ENCODE data around the gene PDZD4. TPM values are rescaled to one million over a fixed set of nuclear protein-coding genes. Genes with fewer than 3 reads are reported as not detected.

PDZD4 gene
- total RNA-seq, 1 donor = under 0.01 TPM

GRCh38 chrX:153866302-153867019, 36.1 kb upstream of the PDZD4 start:
- H3K4me1 ChIP-seq (ENCODE audit: insufficient read depth, low read length) = no peaks in the 10 kb centered on the region
- no peaks in the 10 kb centered on the region for H3K9me3 ChIP-seq (ENCODE audit: low read depth, low read length)
- H3K36me3 ChIP-seq (ENCODE audit: insufficient read depth, low read length) = no peaks in the 10 kb centered on the region
- TF ChIP-seq CTCF (IDR thresholded peaks at IDR 0.05; ENCODE audit: extremely low read depth, low read depth, low read length) = no peak
- no peak overlapping the region for H3K4me3 ChIP-seq (ENCODE audit: insufficient read depth, low read length)
- no peaks in the 10 kb centered on the region for H4K20me1 ChIP-seq (ENCODE audit: insufficient read depth, low read length)
- H3K27ac ChIP-seq (ENCODE audit: low read depth, low read length) = no peak overlapping the region
- peak; percentile 81 for DNase-seq (ENCODE audit: insufficient read length, low spot score, missing footprints)
- H3K4me2 ChIP-seq (ENCODE audit: insufficient read depth, low read length) = no peak overlapping the region
- H2AFZ ChIP-seq (ENCODE audit: low read length) = no peak overlapping the region
- H3K27me3 ChIP-seq (ENCODE audit: insufficient read depth, low read length) = peaks cover 6% of the 10 kb centered on the region
- H3K79me2 ChIP-seq (ENCODE audit: insufficient read depth, low read length) = no peaks in the 10 kb centered on the region

- Histone ChIP-seq H3K4me3 (ENCODE audit: insufficient read depth, low read length) (no peak overlapping the region), H3K9me3 (ENCODE audit: low read depth, low read length) (no peaks in the 10 kb centered on the region), H4K20me1 (ENCODE audit: insufficient read depth, low read length) (no peaks in the 10 kb centered on the region), H3K36me3 (ENCODE audit: insufficient read depth, low read length) (no peaks in the 10 kb centered on the region), H3K27ac (ENCODE audit: low read depth, low read length) (no peak overlapping the region), H3K79me2 (ENCODE audit: insufficient read depth, low read length) (no peaks in the 10 kb centered on the region), H2AFZ (ENCODE audit: low read length) (no peak overlapping the region), H3K27me3 (ENCODE audit: insufficient read depth, low read length) (peaks cover 6% of the 10 kb centered on the region), H3K4me2 (ENCODE audit: insufficient read depth, low read length) (no peak overlapping the region), H3K4me1 (ENCODE audit: insufficient read depth, low read length) (no peaks in the 10 kb centered on the region)
- TF ChIP-seq CTCF (IDR thresholded peaks at IDR 0.05; ENCODE audit: extremely low read depth, low read depth, low read length) = no peak
- peak; percentile 63 for DNase-seq (ENCODE audit: insufficient read length, low spot score, missing footprints)
Measured at GRCh38 chrX:153865685-153866084, 35.3 kb upstream of the PDZD4 start.

- H3K36me3 ChIP-seq (ENCODE audit: insufficient read depth, low read length) = no peaks in the 10 kb centered on the region
- H3K79me2 ChIP-seq (ENCODE audit: insufficient read depth, low read length) = no peaks in the 10 kb centered on the region
- H3K4me3 ChIP-seq (ENCODE audit: insufficient read depth, low read length) = no peak overlapping the region
- no peak for TF ChIP-seq CTCF (IDR thresholded peaks at IDR 0.05; ENCODE audit: extremely low read depth, low read depth, low read length)
- H3K9me3 ChIP-seq (ENCODE audit: low read depth, low read length) = no peaks in the 10 kb centered on the region
- H2AFZ ChIP-seq (ENCODE audit: low read length) = no peak overlapping the region
- peak; percentile 48 for DNase-seq (ENCODE audit: insufficient read length, low spot score, missing footprints)
- no peak overlapping the region for H3K27ac ChIP-seq (ENCODE audit: low read depth, low read length)
- H4K20me1 ChIP-seq (ENCODE audit: insufficient read depth, low read length) = no peaks in the 10 kb centered on the region
- H3K4me2 ChIP-seq (ENCODE audit: insufficient read depth, low read length) = no peak overlapping the region
- no peaks in the 10 kb centered on the region for H3K4me1 ChIP-seq (ENCODE audit: insufficient read depth, low read length)
- H3K27me3 ChIP-seq (ENCODE audit: insufficient read depth, low read length) = peaks cover 6% of the 10 kb centered on the region
Measured at GRCh38 chrX:153865321-153865580, 34.9 kb upstream of the PDZD4 start.

GRCh38 chrX:153864561-153865320, 34.4 kb upstream of the PDZD4 start:
- no peaks in the 10 kb centered on the region for H3K79me2 ChIP-seq (ENCODE audit: insufficient read depth, low read length)
- no peaks in the 10 kb centered on the region for H3K9me3 ChIP-seq (ENCODE audit: low read depth, low read length)
- peaks cover 6% of the 10 kb centered on the region for H3K27me3 ChIP-seq (ENCODE audit: insufficient read depth, low read length)
- H3K4me3 ChIP-seq (ENCODE audit: insufficient read depth, low read length) = no peak overlapping the region
- peak; percentile 65 for DNase-seq (ENCODE audit: insufficient read length, low spot score, missing footprints)
- no peak overlapping the region for H2AFZ ChIP-seq (ENCODE audit: low read length)
- no peaks in the 10 kb centered on the region for H4K20me1 ChIP-seq (ENCODE audit: insufficient read depth, low read length)
- H3K4me2 ChIP-seq (ENCODE audit: insufficient read depth, low read length) = no peak overlapping the region
- no peak for TF ChIP-seq CTCF (IDR thresholded peaks at IDR 0.05; ENCODE audit: extremely low read depth, low read depth, low read length)
- no peaks in the 10 kb centered on the region for H3K4me1 ChIP-seq (ENCODE audit: insufficient read depth, low read length)
- H3K36me3 ChIP-seq (ENCODE audit: insufficient read depth, low read length) = no peaks in the 10 kb centered on the region
- no peak overlapping the region for H3K27ac ChIP-seq (ENCODE audit: low read depth, low read length)

All from osteoblast (primary cell).